BLaER1 (cell line): Measurements from ENCODE around the gene PTBP1.

ENCODE experiments used
- H3K27ac ChIP-seq: shearing (Covaris generic); formaldehyde crosslinking; 2 replicates; pipeline ENCODE4 v1.8.1; 2022
- H3K27me3 ChIP-seq: shearing (Covaris generic); formaldehyde crosslinking; 2 replicates; pipeline ENCODE4 v1.8.1; 2022
- H3K36me3 ChIP-seq: shearing (Covaris generic); formaldehyde crosslinking; 2 replicates; pipeline ENCODE4 v1.8.1; 2022
- H3K4me1 ChIP-seq: shearing (Covaris generic); formaldehyde crosslinking; 2 replicates; pipeline ENCODE4 v1.8.1; 2022
- H3K4me2 ChIP-seq: shearing (Covaris generic); formaldehyde crosslinking; 2 replicates; pipeline ENCODE4 v1.8.1; 2022
- H3K4me3 ChIP-seq: shearing (Covaris generic); formaldehyde crosslinking; 2 replicates; pipeline ENCODE4 v1.8.1; 2022
- H3K9ac ChIP-seq: shearing (Covaris generic); formaldehyde crosslinking; 2 replicates; pipeline ENCODE4 v1.8.1; 2022
- H3K9me3 ChIP-seq: shearing (Covaris generic); formaldehyde crosslinking; 2 replicates; pipeline ENCODE4 v1.8.1; 2022
- H4K20me1 ChIP-seq: shearing (Covaris generic); formaldehyde crosslinking; 2 replicates; pipeline ENCODE4 v1.8.1; 2022
- Cebpa-rat ChIP-seq: shearing (Covaris generic); IDR thresholded peaks from 2 replicates; pipeline ENCODE4 v1.8.1; 2022

PTBP1 gene

GRCh38 chr19:756821-757688, 40.2 kb upstream of the PTBP1 start:
- H3K36me3 ChIP-seq: no peaks in the 10 kb centered on the region
- peaks cover 47% of the 10 kb centered on the region for H3K9me3 ChIP-seq
- H3K27ac ChIP-seq: no peak overlapping the region

GRCh38 chr19:757811-758668, 39.2 kb upstream of the PTBP1 start:
- TF ChIP-seq Cebpa-rat: no peak
- Histone ChIP-seq H3K4me2 (no peak overlapping the region), H3K9ac (no peak overlapping the region), H4K20me1 (no peaks in the 10 kb centered on the region), H3K4me1 (peaks cover 25% of the 10 kb centered on the region), H3K36me3 (no peaks in the 10 kb centered on the region), H3K9me3 (peaks cover 52% of the 10 kb centered on the region), H3K27me3 (no peaks in the 10 kb centered on the region), H3K4me3 (no peak overlapping the region), H3K27ac (no peak overlapping the region)

More at GRCh38 chr19:756821-757688, 40.2 kb upstream of the PTBP1 start:
- Histone ChIP-seq H3K4me1 (peaks cover 30% of the 10 kb centered on the region), H3K4me2 (no peak overlapping the region), H4K20me1 (no peaks in the 10 kb centered on the region), H3K9ac (no peak overlapping the region), H3K27me3 (no peaks in the 10 kb centered on the region), H3K4me3 (no peak overlapping the region)
- no peak for TF ChIP-seq Cebpa-rat

GRCh38 chr19:763181-763580, 34.1 kb upstream of the PTBP1 start:
- Histone ChIP-seq H3K27ac (no peak overlapping the region), H3K27me3 (no peaks in the 10 kb centered on the region), H3K9ac (no peak overlapping the region), H3K4me1 (peaks cover 8% of the 10 kb centered on the region), H3K9me3 (peaks cover 31% of the 10 kb centered on the region), H3K4me2 (no peak overlapping the region), H4K20me1 (no peaks in the 10 kb centered on the region), H3K4me3 (no peak overlapping the region), H3K36me3 (no peaks in the 10 kb centered on the region)
- no peak for TF ChIP-seq Cebpa-rat

- no peaks in the 10 kb centered on the region for H4K20me1 ChIP-seq
- no peak overlapping the region for H3K27ac ChIP-seq
- TF ChIP-seq Cebpa-rat: no peak
- no peak overlapping the region for H3K9ac ChIP-seq
- H3K4me1 ChIP-seq: peaks cover 8% of the 10 kb centered on the region
- 0 out of 2 replicates have a peak overlapping the region, but pooled peaks have one; percentile 21 for H3K4me2 ChIP-seq
- no peak overlapping the region for H3K4me3 ChIP-seq
- H3K9me3 ChIP-seq: peaks cover 24% of the 10 kb centered on the region
- H3K36me3 ChIP-seq: no peaks in the 10 kb centered on the region
- H3K27me3 ChIP-seq: no peaks in the 10 kb centered on the region
Measured at GRCh38 chr19:763869-764268, 33.4 kb upstream of the PTBP1 start.

GRCh38 chr19:764301-764700, 33.0 kb upstream of the PTBP1 start:
- no peak for TF ChIP-seq Cebpa-rat
- H4K20me1 ChIP-seq: no peaks in the 10 kb centered on the region
- H3K4me1 ChIP-seq: peaks cover 8% of the 10 kb centered on the region
- no peak overlapping the region for H3K27ac ChIP-seq
- H3K4me3 ChIP-seq: no peak overlapping the region
- H3K4me2 ChIP-seq: 0 out of 2 replicates have a peak overlapping the region, but pooled peaks have one; percentile 21
- H3K9ac ChIP-seq: no peak overlapping the region
- H3K36me3 ChIP-seq: no peaks in the 10 kb centered on the region
- peaks cover 20% of the 10 kb centered on the region for H3K9me3 ChIP-seq
- no peaks in the 10 kb centered on the region for H3K27me3 ChIP-seq

- TF ChIP-seq Cebpa-rat: no peak
- H3K27me3 ChIP-seq: peaks cover under 1% of the 10 kb centered on the region; the same call in 1 of the 2 replicates
- no peak overlapping the region for H3K27ac ChIP-seq
- H3K4me1 ChIP-seq: peaks cover 8% of the 10 kb centered on the region
- no peaks in the 10 kb centered on the region for H3K36me3 ChIP-seq
- H3K4me3 ChIP-seq: no peak overlapping the region
- no peaks in the 10 kb centered on the region for H4K20me1 ChIP-seq
- no peak overlapping the region for H3K9ac ChIP-seq
- peaks cover 13% of the 10 kb centered on the region for H3K9me3 ChIP-seq
- H3K4me2 ChIP-seq: no peak overlapping the region
Measured at GRCh38 chr19:765179-765738, 32.0 kb upstream of the PTBP1 start.

- Histone ChIP-seq H3K27ac (no peak overlapping the region), H3K4me2 (no peak overlapping the region), H3K9ac (no peak overlapping the region)
Measured at GRCh38 chr19:768424-768823, 28.8 kb upstream of the PTBP1 start.

GRCh38 chr19:769616-770015, 27.6 kb upstream of the PTBP1 start:
- Histone ChIP-seq H3K4me1 (peaks cover 17% of the 10 kb centered on the region), H3K9me3 (no peaks in the 10 kb centered on the region), H4K20me1 (no peaks in the 10 kb centered on the region), H3K4me3 (no peak overlapping the region), H3K4me2 (no peak overlapping the region), H3K9ac (no peak overlapping the region), H3K27me3 (peaks cover 11% of the 10 kb centered on the region; the same call in 1 of the 2 replicates), H3K27ac (no peak overlapping the region), H3K36me3 (no peaks in the 10 kb centered on the region)
- TF ChIP-seq Cebpa-rat: no peak

More at GRCh38 chr19:768424-768823, 28.8 kb upstream of the PTBP1 start:
- Histone ChIP-seq H4K20me1 (no peaks in the 10 kb centered on the region), H3K36me3 (no peaks in the 10 kb centered on the region), H3K4me3 (no peak overlapping the region), H3K9me3 (no peaks in the 10 kb centered on the region), H3K4me1 (peaks cover 25% of the 10 kb centered on the region), H3K27me3 (peaks cover 11% of the 10 kb centered on the region; the same call in 1 of the 2 replicates)
- no peak for TF ChIP-seq Cebpa-rat

GRCh38 chr19:771332-771785, 25.9 kb upstream of the PTBP1 start:
- no peak overlapping the region for H3K9ac ChIP-seq
- no peaks in the 10 kb centered on the region for H3K9me3 ChIP-seq
- H3K27me3 ChIP-seq: peaks cover 11% of the 10 kb centered on the region; the same call in 1 of the 2 replicates
- no peaks in the 10 kb centered on the region for H4K20me1 ChIP-seq
- H3K4me2 ChIP-seq: no peak overlapping the region
- H3K27ac ChIP-seq: no peak overlapping the region
- no peaks in the 10 kb centered on the region for H3K36me3 ChIP-seq
- no peak overlapping the region for H3K4me3 ChIP-seq
- peaks cover 17% of the 10 kb centered on the region for H3K4me1 ChIP-seq
- TF ChIP-seq Cebpa-rat: no peak
